Motor neuron (in vitro differentiated cells): ENCODE data around the gene RP2. TPM values are rescaled to one million over a fixed set of nuclear protein-coding genes. Genes with fewer than 3 reads are reported as not detected.

Source experiments
- ATAC-seq, 8 experiments: fragments of 200-7000 bp; cut with Tn5 transposase; replicated peaks in 6 of 8; 2 replicates each; pipeline ENCODE4 v1.8.0; 2021; ENCODE audit warnings: mild to moderate bottlenecking in 8 of 8, moderate library complexity in 8 of 8
- H3K27ac ChIP-seq, 2 donors: fragments of 250-450 bp; sonication (Bioruptor Pico); 2 replicates each; pipeline ENCODE4 v1.9.0; 2021; ENCODE audit warnings: antibody characterized with exemption in 2 of 2, mild to moderate bottlenecking in 2 of 2, moderate library complexity in 1 of 2
- H3K4me1 ChIP-seq, 2 donors: fragments of 250-450 bp; sonication (Bioruptor Pico); replicated peaks in 1 of 2; 2 replicates each; pipeline ENCODE4 v1.6.1; 2021; ENCODE audit warnings: antibody characterized with exemption in 2 of 2, mild to moderate bottlenecking in 2 of 2, moderate library complexity in 1 of 2
- H3K4me3 ChIP-seq, 5 donors: fragments of 250-450 bp; sonication (Bioruptor Pico); 2 replicates each; pipeline ENCODE4 v1.9.0; 2021; ENCODE audit warnings: antibody characterized with exemption in 5 of 5, mild to moderate bottlenecking in 5 of 5, moderate library complexity in 4 of 5
- WGBS, 10 experiments: fragments of 450-650 bp; shearing (Covaris generic); methylation state at CpG; one replicate each; pipeline ENCODE4 v1.0.0; 2022; 5-methylcytosine and 5-hydroxymethylcytosine counted together
- in situ Hi-C, 9 experiments: fragments of 400-800 bp; cut with MboI; loops; one replicate each; pipeline ENCODE4 v1.15.0; 2021; ENCODE audit warnings: low sequenced_read_pairs in 9 of 9, low pct_unique_long_range_greater_than_20kb in 2 of 9; ENCODE audit not compliant: unreplicated experiment in 9 of 9
- total RNA-seq, 8 experiments: library from RNA; unstranded; fragments of 300-600 nt; gene quantifications; 2 replicates each; pipeline versions ENCODE4 v1.2.3 to v1.2.4, GENCODE V29; 2022

RP2 gene
- total RNA-seq, 8 experiments from 2014 or later = 3.9 to 15.2 (median 10.5) TPM

GRCh38 chrX:46820391-46821100 lies 16.3 kb upstream of the RP2 start:
- WGBS, 10 experiments = 39 to 80% (median 50%) methylated on average over 1 to 2 of the region's 4 CpGs; no CpG with 5 or more reads in 6 of the 10 experiments

GRCh38 chrX:46823481-46823880 lies 13.4 kb upstream of the RP2 start:
- Histone ChIP-seq H3K4me1 (no peaks in the 10 kb centered on the region), H3K27ac (no peak overlapping the region), H3K4me3 (no peak overlapping the region)
- in situ Hi-C loops = no loop called here
- peak in 1 of 8 experiments; percentile 8 for ATAC-seq
- WGBS, 10 experiments = 17% methylated on average over 1 of the region's 2 CpGs; no CpG with 5 or more reads in 9 of the 10 experiments

More at GRCh38 chrX:46820391-46821100, 16.3 kb upstream of the RP2 start:
- in situ Hi-C loops = no loop called here
- Histone ChIP-seq H3K27ac (no peak overlapping the region), H3K4me3 (no peak overlapping the region), H3K4me1 (no peaks in the 10 kb centered on the region)
- no peak for ATAC-seq

- Histone ChIP-seq H3K4me3 (no peak overlapping the region), H3K27ac (no peak overlapping the region), H3K4me1 (no peaks in the 10 kb centered on the region)
- WGBS, 10 experiments = 58 to 90% methylated on average over 3 to 4 of the region's 6 CpGs; no CpG with 5 or more reads in 8 of the 10 experiments
- in situ Hi-C loops = no loop called here
- peak in 2 of 8 experiments; percentile 65 to 73 for ATAC-seq
Observed at GRCh38 chrX:46831765-46832327, 5.0 kb upstream of the RP2 start.

GRCh38 chrX:46837558-46838485 lies 979 bp downstream of the RP2 start:
- H3K27ac ChIP-seq = peak overlapping the region in 1 of 2 donors; percentile 75
- WGBS, 10 experiments = 0 to 4% (median 0%) methylated on average over 5 to 19 of the region's 20 CpGs; no CpG with 5 or more reads in 5 of the 10 experiments
- ATAC-seq = peak in 1 of 8 experiments; percentile 4

GRCh38 chrX:46838486-46838870 lies 1.6 kb downstream of the RP2 start:
- H3K4me1 ChIP-seq = peaks cover 0 to 2% of the 10 kb centered on the region in 2 donors
- in situ Hi-C loops = no loop called here
- no peak overlapping the region for H3K27ac ChIP-seq
- ATAC-seq = no peak
- WGBS, 10 experiments = 0 to 43% (median 8%) methylated on average over 1 of the region's 1 CpG; no CpG with 5 or more reads in 5 of the 10 experiments
- peak overlapping the region; percentile 63 to 91 (median 72) for H3K4me3 ChIP-seq

More at GRCh38 chrX:46837558-46838485, 979 bp downstream of the RP2 start:
- peaks cover 0 to 2% of the 10 kb centered on the region in 2 donors for H3K4me1 ChIP-seq
- in situ Hi-C loops = no loop called here
- peak overlapping the region; percentile 63 to 91 (median 72) for H3K4me3 ChIP-seq

GRCh38 chrX:46838974-46839480 lies 2.2 kb downstream of the RP2 start:
- Histone ChIP-seq H3K27ac (no peak overlapping the region), H3K4me1 (peaks cover 0 to 2% of the 10 kb centered on the region in 2 donors), H3K4me3 (peak overlapping the region in 1 of 5 donors; percentile 63)
- in situ Hi-C loops = no loop called here
- 75% methylated on average over 1 of the region's 1 CpG; no CpG with 5 or more reads in 9 of the 10 experiments for WGBS, 10 experiments
- no peak for ATAC-seq

- Histone ChIP-seq H3K27ac (no peak overlapping the region), H3K4me3 (no peak overlapping the region), H3K4me1 (peaks cover 0 to 2% of the 10 kb centered on the region in 2 donors)
- in situ Hi-C loops = no loop called here
- WGBS, 10 experiments = 20 to 43% methylated on average over 1 of the region's 1 CpG; no CpG with 5 or more reads in 8 of the 10 experiments
- ATAC-seq = no peak
Observed at GRCh38 chrX:46840946-46841345, 4.1 kb downstream of the RP2 start.

GRCh38 chrX:46841346-46841745 lies 4.5 kb downstream of the RP2 start:
- WGBS, 10 experiments = 13 to 100% (median 50%) methylated on average over 1 of the region's 1 CpG; no CpG with 5 or more reads in 7 of the 10 experiments
- Histone ChIP-seq H3K4me3 (no peak overlapping the region), H3K4me1 (peaks cover 0 to 2% of the 10 kb centered on the region in 2 donors), H3K27ac (no peak overlapping the region)
- in situ Hi-C loops = no loop called here
- ATAC-seq = no peak

GRCh38 chrX:46844913-46845312 lies 8.1 kb downstream of the RP2 start:
- Histone ChIP-seq H3K4me3 (no peak overlapping the region), H3K27ac (no peak overlapping the region), H3K4me1 (peaks cover 0 to 2% of the 10 kb centered on the region in 2 donors)
- in situ Hi-C loops = no loop called here
- no peak for ATAC-seq

GRCh38 chrX:46849933-46850332 lies 13.1 kb downstream of the RP2 start:
- H3K27ac ChIP-seq = no peak overlapping the region
- no peak for ATAC-seq
- H3K4me3 ChIP-seq = no peak overlapping the region
- H3K4me1 ChIP-seq = no peaks in the 10 kb centered on the region
- in situ Hi-C loops = no loop called here

GRCh38 chrX:46850771-46851170 lies 13.9 kb downstream of the RP2 start:
- Histone ChIP-seq H3K4me1 (no peaks in the 10 kb centered on the region), H3K27ac (no peak overlapping the region), H3K4me3 (no peak overlapping the region)
- in situ Hi-C loops = no loop called here
- no peak for ATAC-seq
- 50% methylated on average over 1 of the region's 1 CpG; no CpG with 5 or more reads in 9 of the 10 experiments for WGBS, 10 experiments

GRCh38 chrX:46856483-46856882 lies 19.6 kb downstream of the RP2 start:
- in situ Hi-C loops = no loop called here
- ATAC-seq = no peak
- Histone ChIP-seq H3K27ac (no peak overlapping the region), H3K4me3 (no peak overlapping the region), H3K4me1 (no peaks in the 10 kb centered on the region)

- Histone ChIP-seq H3K27ac (no peak overlapping the region), H3K4me1 (no peaks in the 10 kb centered on the region), H3K4me3 (no peak overlapping the region)
- peak in 1 of 8 experiments; percentile 99 for ATAC-seq
- in situ Hi-C loops = no loop called here
- WGBS, 10 experiments = 0 to 100% (median 44%) methylated on average over 1 of the region's 1 CpG; no CpG with 5 or more reads in 7 of the 10 experiments
Observed at GRCh38 chrX:46860557-46860956, 23.7 kb downstream of the RP2 start.
